Activated CD8-positive, alpha-beta T cell treated with anti-CD3 and anti-CD28 coated beads for 36 hours (primary cell): ENCODE data around the gene DCLK2. TPM values are rescaled to one million over a fixed set of nuclear protein-coding genes. Genes with fewer than 3 reads are reported as not detected.

Experiments used
- ATAC-seq: fragments of 200-7000 bp; cut with Tn5 transposase; one replicate; pipeline ENCODE4 v1.10.0; 2021; ENCODE audit warnings: mild to moderate bottlenecking, moderate library complexity
- CTCF ChIA-PET: fragments of 350-600 bp; sonication (Branson Sonifier 250); formaldehyde crosslinking; loops from one replicate; lab custom pipeline; 2021; ENCODE audit warnings: antibody characterized with exemption; lab: Charles Lee
- POLR2A ChIA-PET: fragments of 350-600 bp; sonication (Branson Sonifier 250); formaldehyde crosslinking; loops from one replicate; lab custom pipeline; 2021; ENCODE audit warnings: antibody characterized with exemption; lab: Charles Lee
- DNase-seq: peaks from one replicate; pipeline ENCODE4 v3.0.0-alpha.2; 2020
- H3K27ac Mint-ChIP-seq: one replicate; pipeline ENCODE4 v1.8.0; 2021; ENCODE audit warnings: mild to moderate bottlenecking, mixed read lengths
- H3K27me3 Mint-ChIP-seq: one replicate; pipeline ENCODE4 v1.8.0; 2021; ENCODE audit warnings: mixed read lengths
- H3K36me3 Mint-ChIP-seq: one replicate; pipeline ENCODE4 v1.8.0; 2021; ENCODE audit warnings: low read depth, mixed read lengths
- H3K4me1 Mint-ChIP-seq: one replicate; pipeline ENCODE4 v1.8.0; 2021; ENCODE audit warnings: low read depth, mixed read lengths
- H3K4me3 Mint-ChIP-seq: one replicate; pipeline ENCODE4 v1.8.0; 2021; ENCODE audit warnings: mild to moderate bottlenecking, moderate library complexity, mixed read lengths
- H3K9me3 Mint-ChIP-seq: one replicate; pipeline ENCODE4 v1.8.0; 2021; ENCODE audit warnings: mixed read lengths
- CTCF ChIP-seq: fragments of 200-600 bp; IDR thresholded peaks from one replicate; pipeline ENCODE4 v1.8.0; 2022; ENCODE audit warnings: antibody characterized with exemption, mild to moderate bottlenecking
- intact Hi-C: fragments of 100-400 bp; cut with micrococcal nuclease; formaldehyde crosslinking; loops from one replicate; pipeline ENCODE4 v1.10.0; 2022
- total RNA-seq, 2 experiments: library from RNA; stranded (reverse); gene quantifications; one replicate each; pipeline ENCODE4 v1.2.3, GENCODE V29; 2021

The DCLK2 gene
- total RNA-seq, 2 experiments from 2014 or later: not detected

- no peaks in the 10 kb centered on the region for H3K9me3 Mint-ChIP-seq
- DNase-seq (no peak), ATAC-seq (no peak)
- no peak for TF ChIP-seq CTCF
- no peak overlapping the region for H3K4me3 Mint-ChIP-seq
- ChIA-PET CTCF (no interaction called here), POLR2A (no interaction called here)
- intact Hi-C loops: no loop called here
- H3K27me3 Mint-ChIP-seq: peaks cover 4% of the 10 kb centered on the region
- no peak overlapping the region for H3K27ac Mint-ChIP-seq
- no peaks in the 10 kb centered on the region for H3K36me3 Mint-ChIP-seq
- no peaks in the 10 kb centered on the region for H3K4me1 Mint-ChIP-seq
These were observed 30.4 kb downstream of the DCLK2 start for GRCh38 chr4:150108691-150109090.

- Mint-ChIP-seq H3K36me3 (no peaks in the 10 kb centered on the region), H3K27ac (no peak overlapping the region), H3K4me1 (peaks cover 3% of the 10 kb centered on the region), H3K4me3 (no peak overlapping the region), H3K9me3 (peaks cover 2% of the 10 kb centered on the region), H3K27me3 (peaks cover 8% of the 10 kb centered on the region)
- POLR2A ChIA-PET: no interaction called here
- ATAC-seq (no peak), DNase-seq (no peak)
- CTCF ChIA-PET: no interaction called here
- no peak for TF ChIP-seq CTCF
- intact Hi-C loops: no loop called here
These were observed 36.4 kb downstream of the DCLK2 start for GRCh38 chr4:150114641-150115040.

GRCh38 chr4:150115851-150116250, 37.6 kb downstream of the DCLK2 start:
- Mint-ChIP-seq H3K4me1 (peaks cover 3% of the 10 kb centered on the region), H3K36me3 (no peaks in the 10 kb centered on the region), H3K27me3 (peaks cover 8% of the 10 kb centered on the region), H3K4me3 (no peak overlapping the region), H3K9me3 (peaks cover 2% of the 10 kb centered on the region), H3K27ac (no peak overlapping the region)
- intact Hi-C loops: no loop called here
- TF ChIP-seq CTCF: no peak
- DNase-seq (no peak), ATAC-seq (no peak)
- POLR2A ChIA-PET: no interaction called here
- CTCF ChIA-PET: no interaction called here

- ChIA-PET CTCF (no interaction called here), POLR2A (no interaction called here)
- peaks cover 2% of the 10 kb centered on the region for H3K9me3 Mint-ChIP-seq
- H3K36me3 Mint-ChIP-seq: no peaks in the 10 kb centered on the region
- no peak overlapping the region for H3K4me3 Mint-ChIP-seq
- H3K27me3 Mint-ChIP-seq: peaks cover 7% of the 10 kb centered on the region
- intact Hi-C loops: no loop called here
- peaks cover 3% of the 10 kb centered on the region for H3K4me1 Mint-ChIP-seq
- ATAC-seq (no peak), DNase-seq (no peak)
- no peak overlapping the region for H3K27ac Mint-ChIP-seq
- TF ChIP-seq CTCF: no peak
These were observed 38.3 kb downstream of the DCLK2 start for GRCh38 chr4:150116506-150116905.

GRCh38 chr4:150117094-150117493, 38.8 kb downstream of the DCLK2 start:
- ChIA-PET POLR2A (no interaction called here), CTCF (no interaction called here)
- DNase-seq (no peak), ATAC-seq (no peak)
- Mint-ChIP-seq H3K9me3 (peaks cover 2% of the 10 kb centered on the region), H3K27ac (no peak overlapping the region), H3K27me3 (peaks cover 7% of the 10 kb centered on the region), H3K36me3 (no peaks in the 10 kb centered on the region), H3K4me1 (peaks cover 3% of the 10 kb centered on the region), H3K4me3 (no peak overlapping the region)
- intact Hi-C loops: no loop called here
- no peak for TF ChIP-seq CTCF
